GM04504 (cell line): ENCODE data around the gene GPR35.
"Not testable (repeated sequence)": the region's sequence is repeated elsewhere in the genome, so short reads cannot be mapped to it uniquely, and the experiment has no call there.

Experiments
- DNase-seq: peaks from one replicate; pipeline ENCODE4 v3.0.0-alpha.2; 2012; ENCODE audit warnings: low read depth

Gene GPR35

DNA sequence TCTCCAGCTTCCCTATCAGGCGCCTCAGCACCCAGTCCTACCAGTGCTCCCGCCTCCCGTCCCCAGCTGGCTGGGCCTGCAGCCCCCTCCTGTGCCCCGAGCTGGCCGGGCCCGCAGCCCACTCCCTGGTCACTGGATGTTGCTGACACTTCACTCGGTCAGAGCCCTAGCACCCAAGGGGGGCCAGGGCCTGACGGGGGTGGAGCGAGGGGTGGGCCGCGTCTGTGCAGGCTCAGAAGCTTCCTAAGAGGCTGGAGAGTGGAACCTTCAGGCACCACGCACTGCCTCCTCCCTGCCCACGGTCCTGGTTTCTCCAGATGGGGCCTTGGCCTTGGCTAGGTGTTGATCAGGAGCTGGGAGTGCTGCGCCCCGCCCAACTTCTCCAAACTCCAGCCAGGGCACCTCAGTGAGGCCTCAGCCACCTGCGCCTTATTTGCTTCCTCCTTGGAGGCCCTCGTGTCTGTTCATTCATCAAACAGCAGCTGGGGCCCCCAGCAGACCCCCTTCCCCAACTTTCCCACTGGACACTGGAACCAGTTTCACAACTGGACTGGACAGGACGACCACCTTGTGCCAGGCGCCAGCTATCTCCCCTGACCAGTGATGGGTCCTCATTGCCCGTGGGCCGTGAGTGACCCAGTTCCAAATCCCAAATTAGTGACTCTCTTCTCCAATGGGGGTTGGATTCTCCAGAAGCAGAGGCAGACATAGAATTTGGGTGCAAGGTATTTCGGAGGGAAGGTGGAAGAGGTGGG lies 22.0 kb upstream of the GPR35 start:
- DNase-seq = no peak

DNA sequence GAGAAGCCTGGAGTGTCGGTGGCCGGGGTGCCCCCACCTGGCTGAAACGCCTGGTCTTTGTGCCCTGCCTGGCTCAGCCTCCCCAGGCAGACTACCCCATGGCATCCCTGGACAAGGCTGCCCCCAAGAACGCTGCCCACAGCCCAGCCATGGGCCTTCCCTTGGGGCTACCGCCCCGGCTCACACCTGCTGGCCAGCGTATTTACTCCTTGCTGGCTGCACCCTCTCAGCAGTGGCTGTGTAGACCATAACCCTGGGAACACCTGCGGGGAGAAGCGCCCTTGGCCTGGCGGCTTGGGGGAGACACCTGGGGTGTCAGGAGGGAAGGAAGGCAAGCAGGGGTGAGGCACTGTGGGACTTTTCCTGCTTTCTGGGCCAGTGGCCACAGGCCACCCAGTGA lies 21.4 kb upstream of the GPR35 start:
- no peak for DNase-seq

DNA sequence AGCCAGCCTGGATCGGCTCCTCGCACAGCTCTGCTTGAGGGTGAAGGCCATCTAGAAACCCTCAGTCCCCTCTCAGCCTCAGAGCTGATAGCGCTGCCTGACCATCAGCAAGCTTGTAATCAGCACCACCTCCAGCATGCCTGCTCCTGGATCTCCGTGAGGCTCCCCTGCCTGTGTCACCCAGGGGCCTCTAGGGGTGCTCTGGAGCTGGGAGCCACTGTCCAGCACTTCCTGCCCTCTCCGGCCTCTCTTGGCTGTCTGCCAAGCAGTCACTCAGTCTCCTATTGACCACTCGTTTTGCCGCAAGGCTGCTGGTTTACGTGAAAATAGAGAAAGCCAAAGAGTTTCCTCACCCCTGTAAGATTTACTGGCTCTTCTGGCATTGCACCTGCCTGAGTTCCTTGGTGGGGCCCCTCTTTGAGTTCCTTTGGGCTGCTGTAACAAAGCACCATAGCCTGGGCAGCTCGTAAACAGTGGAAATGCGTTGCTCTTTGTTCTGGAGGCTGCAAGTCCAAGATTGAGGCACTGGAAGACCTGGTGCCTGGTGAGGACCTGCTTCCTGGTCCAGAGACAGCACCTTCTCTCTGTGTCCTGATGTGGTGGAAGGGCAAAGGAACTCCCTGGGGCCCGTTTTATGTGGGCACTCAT lies 20.9 kb upstream of the GPR35 start:
- DNase-seq = no peak

DNA sequence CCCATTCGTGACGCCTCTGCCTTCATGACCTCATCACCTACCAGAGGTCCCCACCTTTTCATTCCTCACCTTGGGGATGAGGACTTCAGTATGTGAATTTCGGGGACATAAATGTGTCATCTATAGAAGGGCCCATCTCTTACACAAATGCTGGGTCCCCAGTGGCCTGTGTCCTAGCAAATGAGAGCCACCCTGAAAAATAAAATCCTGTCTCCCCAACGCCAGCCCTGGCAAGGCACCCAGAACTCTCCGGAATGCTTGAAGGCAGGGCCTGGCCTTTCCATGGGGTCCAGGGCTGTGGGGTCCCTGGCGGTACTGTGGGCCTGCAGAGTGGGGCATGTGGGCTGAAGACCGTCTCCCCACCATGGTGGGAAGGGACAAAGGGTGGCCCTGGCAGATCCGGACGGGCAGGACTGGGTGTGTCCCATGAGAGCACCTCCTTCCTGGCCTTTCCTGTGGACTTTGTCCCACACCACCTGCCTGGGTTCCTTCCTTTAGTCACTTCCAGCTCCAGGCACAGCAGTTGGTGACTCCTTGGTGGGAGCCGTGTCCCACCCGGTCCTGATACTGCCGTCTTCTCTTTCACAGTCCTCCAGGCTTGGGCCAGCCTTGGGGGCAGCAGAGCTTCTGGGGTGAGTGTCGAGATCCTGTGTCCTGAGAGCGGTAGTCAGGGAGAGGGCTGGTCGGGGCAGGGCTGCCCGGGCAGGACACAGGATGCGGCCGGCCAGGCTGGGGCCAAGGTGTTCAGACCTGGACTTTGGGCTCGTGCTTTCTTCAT lies 20.2 kb upstream of the GPR35 start:
- DNase-seq = no peak

DNA sequence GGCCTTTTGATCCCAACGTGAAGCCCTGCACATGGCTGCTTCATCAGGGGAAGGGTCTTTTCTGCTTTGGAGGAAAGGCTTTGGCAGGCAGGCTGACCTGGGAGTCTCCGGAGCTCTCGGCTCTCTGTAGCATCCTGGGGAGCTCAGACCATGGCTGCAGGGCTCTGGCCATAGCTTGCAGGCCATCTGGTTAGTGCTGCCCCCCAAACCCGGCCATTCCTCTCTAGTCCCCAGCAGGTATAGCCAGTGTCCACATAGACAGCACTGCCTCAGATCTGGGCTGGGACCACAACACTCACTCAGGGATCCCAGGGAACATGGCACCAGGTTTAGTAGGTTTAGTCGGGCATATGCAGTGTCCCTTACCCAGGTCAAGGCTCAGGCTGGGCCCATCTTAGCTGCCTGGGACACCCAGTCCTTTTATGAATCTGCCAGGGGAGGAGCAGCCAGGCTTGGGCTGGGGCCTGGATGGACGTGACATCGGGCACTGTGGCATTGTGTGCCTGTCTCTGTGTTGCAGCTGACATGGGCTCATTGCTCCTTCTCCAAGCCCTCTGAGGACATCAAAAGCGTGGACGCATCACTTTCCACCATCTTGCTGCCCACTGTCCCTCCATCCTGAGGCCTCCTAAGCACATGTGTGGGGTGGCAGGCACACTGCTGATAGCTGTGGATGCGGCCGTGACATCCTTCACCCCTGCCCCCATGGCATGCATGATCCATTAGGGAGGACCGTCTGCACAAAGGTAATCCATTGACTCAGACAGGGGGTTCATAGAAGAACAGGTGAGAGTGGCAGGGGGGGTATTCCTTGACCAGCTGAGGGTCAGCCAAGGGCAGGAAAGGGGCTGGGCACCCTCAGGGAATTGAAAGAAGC lies 19.2 kb upstream of the GPR35 start:
- DNase-seq = no peak

DNA sequence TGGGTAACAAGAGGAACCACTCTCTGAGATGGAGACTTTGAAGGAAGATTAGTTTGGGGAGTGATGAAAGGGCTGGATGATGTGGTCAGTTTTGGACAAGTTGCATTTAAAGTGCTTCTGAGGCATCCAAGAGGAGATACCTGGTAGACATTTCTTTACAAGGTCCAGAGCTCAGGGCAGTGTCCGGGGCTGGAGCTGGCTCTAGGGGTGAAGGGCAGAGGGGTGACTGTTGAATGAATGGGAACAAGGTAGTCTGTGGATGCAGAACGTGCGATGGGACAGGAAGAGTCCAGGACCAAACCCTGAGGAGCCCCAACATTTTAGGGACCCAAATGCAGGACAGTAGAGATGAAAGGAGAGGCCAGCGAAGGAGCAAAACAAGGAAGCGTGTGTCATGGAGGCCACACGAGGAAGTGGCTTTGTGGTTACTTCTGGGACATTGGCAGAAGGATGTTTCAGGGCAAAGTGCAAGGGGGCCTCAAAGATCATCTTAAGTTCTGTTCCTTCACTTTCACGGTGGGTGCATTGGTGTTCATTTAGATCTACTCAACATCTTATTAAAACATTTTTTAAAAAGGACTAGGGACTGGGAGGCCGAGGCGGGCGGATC lies 13.6 kb upstream of the GPR35 start:
- DNase-seq = no peak

DNA sequence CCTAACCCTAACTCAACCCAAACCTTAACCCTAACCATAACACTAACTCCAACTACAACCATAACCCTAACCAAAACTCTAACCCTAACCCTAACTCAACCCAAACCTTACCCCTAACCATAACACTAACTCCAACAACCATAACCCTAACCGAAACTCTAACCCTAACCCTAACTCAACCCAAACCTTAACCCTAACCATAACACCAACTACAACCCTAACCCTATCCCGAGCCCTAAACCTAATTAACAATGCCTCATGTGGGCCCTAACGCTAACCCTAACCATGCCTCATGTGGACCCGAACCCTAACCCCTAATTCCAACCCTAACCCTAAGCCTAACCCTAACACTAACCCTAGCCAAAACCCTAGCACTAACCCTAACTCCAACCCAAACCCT lies 11.5 kb upstream of the GPR35 start:
- no peak for DNase-seq

DNA sequence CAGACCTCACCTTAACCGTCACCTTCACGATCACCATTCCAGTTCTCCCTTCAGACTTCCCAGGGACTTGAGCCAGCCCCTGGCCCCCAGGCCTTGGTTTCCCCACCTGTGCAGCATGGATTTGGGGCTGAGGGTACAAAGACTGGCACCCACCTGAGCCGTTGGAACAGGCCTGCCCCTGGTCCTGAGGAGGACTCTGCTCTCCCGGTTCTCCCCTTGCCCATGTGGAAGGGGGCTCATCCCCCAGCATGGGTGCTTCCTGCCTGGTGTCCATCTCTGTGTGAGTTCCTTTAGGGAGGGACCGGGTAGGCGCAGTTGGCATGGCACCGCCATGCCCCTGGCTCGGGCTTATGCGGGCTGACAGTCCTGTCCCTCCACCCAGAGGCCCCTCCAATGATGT lies 10.9 kb upstream of the GPR35 start:
- DNase-seq = no peak

DNA sequence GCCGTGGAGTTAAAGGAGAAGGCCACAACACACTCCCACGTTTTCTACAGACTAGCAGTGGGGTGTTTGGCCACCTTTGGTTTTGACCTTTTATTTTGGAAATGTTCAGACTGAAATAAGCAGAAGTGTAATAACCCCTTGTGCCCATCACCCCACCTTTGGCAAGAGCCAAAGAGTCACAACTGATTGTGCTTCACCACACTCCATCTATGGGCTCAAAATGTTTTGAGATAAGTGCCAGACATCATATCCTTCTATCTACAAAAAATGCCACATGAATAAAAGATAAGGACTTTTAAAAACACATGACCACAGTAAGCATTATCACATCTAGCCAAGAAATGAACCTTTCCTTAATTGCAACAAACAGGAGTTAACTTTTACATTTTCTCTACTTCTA lies 9.9 kb upstream of the GPR35 start:
- DNase-seq = no peak

DNA sequence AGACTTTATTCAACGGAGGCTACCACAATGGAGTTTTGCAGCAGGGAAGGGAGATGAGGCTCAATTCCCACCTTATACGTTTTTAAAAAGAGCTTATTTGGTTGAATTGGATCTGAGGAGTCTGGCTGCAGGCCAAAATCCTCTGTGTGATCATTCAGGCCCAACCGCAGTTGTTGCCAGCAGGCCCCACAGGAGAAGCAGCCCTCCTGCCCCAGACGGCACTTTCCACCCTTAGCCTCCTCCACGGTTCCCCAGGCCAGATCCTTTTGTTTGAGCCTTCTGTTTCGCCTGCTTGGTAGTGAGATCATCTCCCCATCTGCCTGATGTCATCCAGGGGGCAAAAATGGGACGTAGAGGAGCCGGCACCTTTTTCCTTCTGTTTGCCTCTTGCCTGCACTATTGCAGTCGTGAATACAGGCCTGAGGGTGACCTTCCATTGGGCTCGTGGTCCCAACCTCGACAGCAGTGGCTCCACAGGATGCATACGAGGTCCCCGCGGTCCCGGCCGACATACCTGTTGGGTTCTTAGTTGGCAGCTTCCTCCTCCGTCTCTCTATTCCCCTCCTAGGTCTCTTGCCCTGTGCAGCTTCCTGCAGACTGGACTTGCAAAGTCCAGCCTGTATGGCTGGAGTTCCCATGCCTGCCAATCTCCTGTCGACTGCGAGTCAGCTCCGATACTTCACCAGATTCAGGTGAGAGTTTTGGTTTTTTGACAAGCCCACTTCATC lies 9.3 kb upstream of the GPR35 start:
- DNase-seq = no peak

DNA sequence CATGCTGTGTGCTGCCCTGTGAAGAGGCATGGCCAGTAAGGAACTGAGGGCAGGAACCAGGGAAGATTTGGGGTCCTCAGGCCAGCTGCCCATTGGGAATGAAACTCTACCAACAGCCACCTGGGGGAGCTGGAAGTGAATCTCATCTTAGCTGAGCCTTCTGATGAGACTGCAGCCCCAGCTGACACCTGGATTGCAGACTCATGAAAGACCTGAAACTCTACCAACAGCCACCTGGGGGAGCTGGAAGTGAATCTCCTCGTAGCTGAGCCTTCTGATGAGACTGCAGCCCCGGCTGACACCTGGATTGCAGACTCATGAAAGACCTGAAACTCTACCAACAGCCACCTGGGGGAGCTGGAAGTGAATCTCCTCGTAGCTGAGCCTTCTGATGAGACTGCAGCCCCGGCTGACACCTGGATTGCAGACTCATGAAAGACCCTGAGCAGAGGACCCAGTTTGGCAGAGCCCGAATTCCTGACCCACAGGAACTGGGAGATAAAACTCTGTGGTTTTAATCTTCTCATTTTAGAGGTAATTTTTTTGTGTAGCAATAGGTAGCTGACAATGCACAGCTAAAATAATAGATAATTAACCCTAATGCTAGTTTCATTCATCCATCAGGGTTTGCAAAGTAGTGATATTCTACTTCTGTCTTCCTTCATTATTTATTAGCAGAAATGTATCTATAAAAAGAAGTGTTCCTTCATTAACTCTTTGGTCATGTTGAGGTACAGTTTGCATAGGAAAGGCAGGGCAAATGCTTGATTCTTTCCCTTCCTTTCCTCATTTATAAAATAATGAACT lies 8.2 kb upstream of the GPR35 start:
- not testable (repeated sequence) for DNase-seq

DNA sequence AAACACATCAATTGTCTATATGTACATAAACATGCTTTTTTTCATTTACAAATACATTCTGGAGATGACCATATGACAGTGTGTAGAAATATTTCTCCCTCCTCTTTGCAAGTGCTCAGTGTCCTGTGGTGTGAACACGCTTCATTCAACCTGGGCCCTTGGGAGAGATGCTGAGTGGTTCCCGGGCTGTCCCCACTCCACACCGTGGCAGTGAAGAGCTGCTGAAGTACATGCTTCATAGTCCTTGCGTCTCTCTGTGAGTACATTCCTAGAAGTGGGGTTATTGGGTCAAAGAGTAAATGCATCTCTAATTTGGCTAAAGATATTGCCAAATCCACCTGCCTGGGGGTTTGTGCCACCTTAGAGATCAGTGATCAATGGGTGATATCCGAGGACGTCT lies 6.5 kb upstream of the GPR35 start:
- no peak for DNase-seq

DNA sequence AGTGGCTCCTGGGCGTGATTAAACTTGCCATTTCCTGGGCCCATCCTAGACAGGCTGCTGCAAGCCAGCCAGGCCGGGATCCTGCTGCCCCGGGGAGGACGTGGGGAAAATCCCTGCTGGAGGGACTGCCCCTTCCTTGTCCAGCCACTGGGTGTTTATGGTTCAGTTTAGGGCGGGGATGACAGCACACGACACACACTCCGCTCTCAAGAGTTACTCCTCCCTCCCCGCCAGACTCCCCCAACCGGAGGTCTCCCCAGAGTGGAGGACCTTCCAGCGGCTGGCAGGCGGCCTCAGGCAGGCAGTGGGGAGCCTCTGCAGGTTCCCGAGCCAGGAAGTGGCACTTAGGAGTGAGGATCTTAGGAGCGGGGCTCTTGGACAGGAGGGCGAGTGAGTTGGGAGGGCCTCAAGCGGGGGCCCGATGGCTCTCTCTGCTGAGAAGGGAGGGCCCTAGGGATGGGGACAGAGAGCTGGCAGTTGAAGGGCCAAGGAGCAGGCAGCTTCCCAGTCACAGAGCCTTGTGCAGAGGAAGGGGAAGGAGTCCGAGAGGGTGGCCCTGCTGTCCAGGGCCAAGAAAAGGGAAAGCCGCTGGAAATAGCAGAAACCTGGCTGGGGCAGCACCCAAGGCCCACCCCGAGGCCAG lies 5.7 kb upstream of the GPR35 start:
- no peak for DNase-seq

DNA sequence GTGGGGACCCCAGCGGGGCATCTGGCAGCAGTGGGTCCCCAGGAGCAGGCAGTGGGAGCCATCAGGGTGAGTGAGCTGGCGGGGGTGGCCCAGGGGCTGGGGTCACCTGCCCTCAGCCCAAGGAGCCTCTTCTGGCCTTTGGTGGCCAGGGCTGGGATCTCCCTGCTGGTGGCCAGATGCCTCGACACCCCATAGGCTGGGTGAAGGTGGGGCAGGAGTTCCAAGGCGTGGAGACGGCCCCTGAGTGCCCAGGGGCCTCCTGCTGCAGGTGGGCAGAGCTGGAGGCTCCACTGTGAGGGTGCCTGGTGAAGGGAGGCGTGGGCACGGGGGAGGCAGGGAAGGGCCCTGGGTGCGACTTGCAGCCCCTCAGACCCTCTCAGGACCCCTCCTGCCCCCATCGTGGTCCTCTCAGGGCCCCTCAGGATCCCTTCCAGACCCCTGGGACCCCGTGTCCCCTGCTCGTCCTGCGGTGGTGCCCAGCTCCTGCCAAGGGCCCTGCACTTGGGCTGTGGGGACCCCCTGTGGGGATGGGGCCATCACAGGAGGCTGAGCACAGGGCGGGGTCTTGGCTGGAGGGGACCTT lies 5.0 kb upstream of the GPR35 start:
- no peak for DNase-seq

DNA sequence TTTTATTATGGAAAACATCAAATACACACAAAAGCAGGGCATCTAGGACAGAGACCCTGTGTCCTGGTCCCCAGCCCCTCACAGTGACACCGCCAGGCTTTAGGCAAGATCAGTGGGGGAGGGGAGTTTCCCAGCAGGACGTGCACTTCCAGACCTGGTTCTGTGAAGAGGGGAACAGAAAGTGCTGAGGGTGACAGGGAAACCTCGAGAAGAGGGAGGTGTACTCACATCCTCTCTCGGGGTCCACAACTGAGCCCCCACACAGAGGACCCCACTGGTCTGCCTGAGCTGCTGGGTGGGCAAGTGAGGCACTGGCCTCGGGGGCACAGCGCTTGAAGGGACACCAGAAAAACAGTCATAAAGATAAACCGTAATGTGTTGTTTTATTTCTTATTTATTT lies 4.4 kb upstream of the GPR35 start:
- no peak for DNase-seq

DNA sequence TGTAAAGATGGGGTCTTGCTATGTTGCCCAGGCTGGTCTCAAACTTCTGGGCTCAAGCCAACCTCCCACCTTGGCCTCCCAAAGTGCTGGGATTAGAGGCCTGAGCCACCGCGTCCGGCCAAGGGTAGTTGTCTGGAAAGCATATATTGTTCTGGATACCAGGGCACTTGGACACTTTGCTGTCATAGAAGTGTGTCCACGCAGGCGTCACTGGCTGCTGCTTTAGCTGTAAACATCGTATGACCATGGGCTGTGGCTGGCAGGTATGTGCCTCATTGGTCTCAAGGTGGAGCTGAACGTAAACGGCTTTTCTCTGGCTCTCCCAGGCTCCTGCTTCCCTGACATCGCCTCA lies 3.2 kb upstream of the GPR35 start:
- no peak for DNase-seq

DNA sequence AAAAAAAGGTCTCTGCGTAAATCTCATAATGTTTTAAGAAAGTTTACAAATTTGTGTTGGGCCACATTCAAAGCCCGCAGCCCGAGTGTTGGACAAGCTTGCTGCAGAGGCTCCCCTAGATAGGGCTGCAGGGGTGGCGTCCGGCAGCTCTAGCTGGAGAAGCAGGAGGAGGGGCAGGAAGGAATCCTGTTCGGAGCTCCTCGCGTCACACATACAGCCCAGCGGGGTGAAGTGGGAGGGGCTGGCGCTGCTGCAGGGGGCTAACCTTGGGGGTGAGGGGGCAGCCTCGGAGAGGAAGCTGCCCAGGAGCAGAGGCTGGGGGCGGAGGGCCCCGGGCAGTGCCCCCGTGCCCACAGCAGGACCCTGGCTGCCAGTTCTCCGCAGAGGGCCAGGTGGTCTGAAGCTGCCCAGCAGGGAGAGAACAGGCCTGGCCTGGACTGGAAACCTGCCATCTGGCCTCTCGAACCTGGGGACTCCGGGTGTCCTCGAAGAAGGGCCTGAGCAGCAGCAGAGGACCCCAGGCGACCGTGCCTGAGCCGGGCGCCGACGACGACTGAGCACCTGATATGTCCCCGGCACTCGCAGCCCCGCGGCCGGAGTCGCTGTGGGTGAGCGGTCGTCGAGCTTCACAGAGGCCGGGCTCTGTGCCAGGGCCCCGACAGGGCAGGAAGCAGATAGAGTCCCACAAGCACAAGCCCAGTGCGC lies 2.6 kb upstream of the GPR35 start:
- DNase-seq = no peak

DNA sequence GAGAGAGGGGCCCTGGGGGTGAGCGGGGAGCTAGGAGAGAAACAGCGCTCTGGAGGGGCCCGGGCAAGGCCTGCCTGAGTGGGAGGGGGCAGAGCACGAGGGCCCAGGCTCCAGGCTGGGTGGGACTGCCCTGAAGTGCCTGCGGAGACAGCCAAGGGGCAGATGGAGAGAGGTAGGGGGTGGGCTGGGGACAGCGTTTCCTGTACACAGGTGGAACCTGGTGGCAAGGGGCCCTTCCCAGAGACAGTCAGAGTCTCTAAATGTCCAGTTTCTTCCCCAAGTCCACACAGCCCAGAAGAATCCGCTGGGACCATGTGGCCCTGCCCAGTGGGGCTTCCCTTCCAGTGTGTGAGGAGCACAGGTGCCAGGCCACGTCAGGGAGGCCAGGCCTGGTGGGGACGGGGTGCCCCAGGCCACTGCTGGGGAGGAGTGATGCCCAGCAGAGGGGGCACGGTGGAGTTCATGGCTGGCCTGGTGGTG lies 1.7 kb upstream of the GPR35 start:
- no peak for DNase-seq
